HepG2 (cell line): ENCODE data around the gene ALMS1. TPM values are rescaled to one million over a fixed set of nuclear protein-coding genes. Genes with fewer than 3 reads are reported as not detected.

Experiments used
- ATAC-seq: fragments of 200-7000 bp; cut with Tn5 transposase; 3 replicates; pipeline ENCODE4 v1.9.1; 2020; ENCODE audit warnings: mild to moderate bottlenecking, moderate library complexity
- BruUV-seq: library from RNA; stranded (reverse); fragments of 400-500 nt; replicated peaks from 2 replicates; lab custom pipeline; 2021; lab: Mats Ljungman, UMichigan
- CTCF ChIA-PET: fragments of 300-600 bp; formaldehyde crosslinking; extraction: SDS; loops from one replicate; lab custom pipeline; 2021; ENCODE audit warnings: low total read pairs, inconsistent platforms, low intra/inter-chr PET ratio; lab: Yijun Ruan, JAX
- POLR2A ChIA-PET: fragments of 350-600 bp; sonication (Branson Sonifier 250); formaldehyde crosslinking; loops from one replicate; lab custom pipeline; 2020; ENCODE audit warnings: antibody characterized with exemption, inconsistent platforms; lab: Yijun Ruan, JAX
- DNase-seq: peaks from one replicate; pipeline ENCODE4 v3.0.0-alpha.2; 2015; ENCODE audit warnings: low spot score
- FAIRE-seq: peaks from 3 replicates; lab custom pipeline; 2011; peaks lifted over from hg19 to GRCh38; lab: Jason Lieb, UNC
- H2AFZ ChIP-seq: one replicate; pipeline ENCODE4 v1.6.1; 2011; ENCODE audit warnings: low read length, inconsistent platforms
- H3K27ac ChIP-seq: fragments of 300-600 bp; 3 replicates; pipeline ENCODE4 v1.8.0; 2011; ENCODE audit warnings: mixed run types, mild to moderate bottlenecking, mixed read lengths, low read length, inconsistent platforms; ENCODE audit not compliant: insufficient read depth; ENCODE audit errors: extremely low read length
- H3K27me3 ChIP-seq, 2 experiments: fragments of 200-600 bp in 1 of 2; 2 replicates in 1 of 2; 3 replicates in 1 of 2; pipeline versions ENCODE4 v1.6.0 to v1.8.0; 2011; ENCODE audit warnings: low read length in 2 of 2, mild to moderate bottlenecking in 2 of 2, moderate library complexity in 2 of 2, inconsistent platforms in 1 of 2; ENCODE audit not compliant: insufficient read depth in 2 of 2, control insufficient read depth in 1 of 2
- H3K36me3 ChIP-seq, 2 experiments: fragments of 200-600 bp in 1 of 2; replicated peaks in 1 of 2; 2 replicates in 1 of 2; 3 replicates in 1 of 2; pipeline versions ENCODE4 v1.5.1 to v1.8.0; 2011; ENCODE audit warnings: low read length in 2 of 2, inconsistent platforms in 1 of 2; ENCODE audit not compliant: insufficient read depth in 2 of 2, control insufficient read depth in 1 of 2
- H3K4me1 ChIP-seq: 2 replicates; pipeline ENCODE4 v1.5.1; 2012; ENCODE audit warnings: low read length, inconsistent platforms; ENCODE audit not compliant: insufficient read depth
- H3K4me2 ChIP-seq: 2 replicates; pipeline ENCODE4 v1.6.0; 2011; ENCODE audit warnings: low read depth, low read length, inconsistent platforms
- H3K4me3 ChIP-seq, 3 experiments: fragments of 200-600 bp in 1 of 3; sonication (generic), shearing (Covaris generic) in 1 of 3; replicated peaks in 1 of 3; 2 replicates each; pipeline ENCODE4 v1.5.1; 2011 to 2016; ENCODE audit warnings: low read length in 3 of 3, inconsistent platforms in 2 of 3, low read depth in 2 of 3, mild to moderate bottlenecking in 2 of 3, control low read depth in 1 of 3, mixed read lengths in 1 of 3; ENCODE audit not compliant: insufficient read depth in 1 of 3
- H3K79me2 ChIP-seq: one replicate; pipeline ENCODE4 v1.6.1; 2011; ENCODE audit warnings: low read length, inconsistent platforms; ENCODE audit not compliant: insufficient read depth
- H3K9ac ChIP-seq: 2 replicates; pipeline ENCODE4 v1.6.0; 2011; ENCODE audit warnings: mild to moderate bottlenecking, low read depth, low read length, inconsistent platforms; ENCODE audit not compliant: insufficient read depth
- H3K9me3 ChIP-seq: 2 replicates; pipeline ENCODE4 v1.5.1; 2012; ENCODE audit warnings: mild to moderate bottlenecking, low read length
- H4K20me1 ChIP-seq: 2 replicates; pipeline ENCODE4 v1.6.0; 2011; ENCODE audit warnings: inconsistent platforms, mild to moderate bottlenecking, low read length, moderate library complexity; ENCODE audit not compliant: insufficient read depth
- CBX2 ChIP-seq, 2 experiments: fragments of 200-600 bp in 1 of 2; sonication (generic); formaldehyde crosslinking in 1 of 2; IDR thresholded peaks; 2 replicates each; pipeline versions ENCODE4 v1.7.0 to v1.8.1; 2018 to 2022; ENCODE audit warnings: low read depth in 2 of 2, low read length in 1 of 2, mild to moderate bottlenecking in 1 of 2, missing genetic modification reagents in 1 of 2
- HINFP ChIP-seq: sonication (generic); formaldehyde crosslinking; IDR thresholded peaks from 2 replicates; pipeline ENCODE4 v1.4.0; 2020; ENCODE audit warnings: low read depth, mild to moderate bottlenecking, missing genetic modification reagents
- MAFF ChIP-seq: IDR thresholded peaks from 2 replicates; pipeline ENCODE4 v1.6.1; 2011; ENCODE audit warnings: low read depth, low read length, improper control_type of control experiment
- MAFK ChIP-seq, 2 experiments: IDR thresholded peaks in 1 of 2; conservative IDR thresholded peaks in 1 of 2; 2 replicates each; pipeline ENCODE4 v1.6.1; 2011; ENCODE audit warnings: improper control_type of control experiment in 2 of 2, low read length in 2 of 2
- MTF2 ChIP-seq: sonication (generic); formaldehyde crosslinking; IDR thresholded peaks from 2 replicates; pipeline ENCODE4 v1.5.0; 2020; ENCODE audit warnings: missing genetic modification reagents, borderline replicate concordance
- RFX1 ChIP-seq: fragments of 450-650 bp; IDR thresholded peaks from 2 replicates; pipeline ENCODE4 v1.6.1; 2017
- ZNF160 ChIP-seq: sonication (generic); formaldehyde crosslinking; IDR thresholded peaks from 2 replicates; pipeline ENCODE4 v1.8.0; 2022; ENCODE audit warnings: mild to moderate bottlenecking, inconsistent platforms, missing genetic modification reagents
- ZNF800 ChIP-seq: sonication (generic); formaldehyde crosslinking; IDR thresholded peaks from 2 replicates; pipeline ENCODE4 v1.4.0; 2020; ENCODE audit warnings: missing genetic modification reagents
- WGBS: methylation state at CpG from one replicate; pipeline ENCODE4 v1.1.6; 2017; ENCODE audit warnings: low lambda C conversion rate; 5-methylcytosine and 5-hydroxymethylcytosine counted together
- in situ Hi-C: cut with HindIII; loops from 2 replicates; pipeline ENCODE4 v1.10.0; 2017; ENCODE audit warnings: low pct_unique_long_range_greater_than_20kb; ENCODE audit not compliant: extremely low pct_ligation_motif_present
- intact Hi-C: fragments of 100-400 bp; cut with micrococcal nuclease; formaldehyde crosslinking; loops from one replicate; pipeline ENCODE4 v1.10.0; 2022; ENCODE audit not compliant: unreplicated experiment
- polyA plus RNA-seq, 8 experiments: library from polyadenylated mRNA; depleted of rRNA in 3 of 8; stranded (reverse) in 7 of 8; unstranded in 1 of 8; fragments of >200 nt; fragmentation: Illumina TruSeq in 4 of 8; extraction: Trizol in 4 of 8; gene quantifications; 2 replicates each; pipeline versions ENCODE4 v1.2.1 to v1.2.3, GENCODE V29; 2011 to 2016; ENCODE audit warnings: low read depth in 4 of 8, missing spikeins in 1 of 8, mixed read lengths in 1 of 8; ENCODE audit not compliant: insufficient read depth in 1 of 8
- total RNA-seq, 5 experiments: library from RNA; depleted of rRNA; stranded (reverse); fragments of >200 nt; fragmentation: Illumina TruSeq; extraction: Trizol; gene quantifications; 2 replicates each; pipeline ENCODE4 v1.2.3, GENCODE V29; 2016; ENCODE audit warnings: low read depth in 1 of 5

Gene ALMS1
- total and polyA plus RNA-seq, 2 of the 13 experiments (the other 11 are each of a cell fraction or from before 2014, with no cell fraction given) = 12.9 to 21.2 TPM

GRCh38 chr2:73418343-73418742 lies 32.7 kb downstream of the ALMS1 start (continued):
- TF ChIP-seq ZNF800 (CRISPR knock-in tag) (no peak), MTF2 (CRISPR knock-in tag) (no peak)

- intact Hi-C loops = no loop called here
- Histone ChIP-seq H3K9me3 (no peaks in the 10 kb centered on the region), H3K4me2 (no peak overlapping the region), H3K36me3 (peaks cover 8 to 23% of the 10 kb centered on the region in 2 experiments; a peak in 4 of 5 replicates), H3K79me2 (no peaks in the 10 kb centered on the region), H3K4me3 (no peak overlapping the region), H4K20me1 (no peaks in the 10 kb centered on the region)
- BruUV-seq = no TSS peak
- POLR2A ChIA-PET = no interaction called here
- DNase-seq = no peak
- TF ChIP-seq MAFK (conservative IDR thresholded peaks at IDR 0.05 in 1 of 2, IDR thresholded peaks at IDR 0.05 in 1 of 2; ENCODE audit: low read length in 2 of 2) = peak; percentile 66 to 69
- no peak for TF ChIP-seq CBX2 (IDR thresholded peaks at IDR 0.05; ENCODE audit: low read depth, low read length)
- no peak for TF ChIP-seq CBX2 (CRISPR knock-in tag; IDR thresholded peaks at IDR 0.05; ENCODE audit: low read depth)
- TF ChIP-seq RFX1 = no peak
- no peak for TF ChIP-seq HINFP (CRISPR knock-in tag)
- peak; percentile 57 for TF ChIP-seq MAFF
- TF ChIP-seq ZNF160 (CRISPR knock-in tag) = no peak
- TF ChIP-seq, all 625 proteins: peak for 2
- ATAC-seq (no peak), FAIRE-seq (no peak)
- CTCF ChIA-PET = no interaction called here
- Histone ChIP-seq H3K4me1 (no peaks in the 10 kb centered on the region), H3K27ac (no peak overlapping the region), H2AFZ (no peak overlapping the region), H3K27me3 (no peaks in the 10 kb centered on the region), H3K9ac (no peak overlapping the region)
- in situ Hi-C loops = no loop called here
- WGBS = 97% methylated on average over 3 of the region's 3 CpGs
These were observed 38.3 kb downstream of the ALMS1 start for GRCh38 chr2:73423913-73424312.
